Measurements from ENCODE around the gene KIF21B. TPM values are rescaled to one million over a fixed set of nuclear protein-coding genes. Genes with fewer than 3 reads are reported as not detected.

The KIF21B gene
- total and polyA plus RNA-seq, 2 of the 8 experiments (the other 6 are each of a cell fraction or from before 2014, with no cell fraction given) = 10.8 to 26.5 TPM

DNA sequence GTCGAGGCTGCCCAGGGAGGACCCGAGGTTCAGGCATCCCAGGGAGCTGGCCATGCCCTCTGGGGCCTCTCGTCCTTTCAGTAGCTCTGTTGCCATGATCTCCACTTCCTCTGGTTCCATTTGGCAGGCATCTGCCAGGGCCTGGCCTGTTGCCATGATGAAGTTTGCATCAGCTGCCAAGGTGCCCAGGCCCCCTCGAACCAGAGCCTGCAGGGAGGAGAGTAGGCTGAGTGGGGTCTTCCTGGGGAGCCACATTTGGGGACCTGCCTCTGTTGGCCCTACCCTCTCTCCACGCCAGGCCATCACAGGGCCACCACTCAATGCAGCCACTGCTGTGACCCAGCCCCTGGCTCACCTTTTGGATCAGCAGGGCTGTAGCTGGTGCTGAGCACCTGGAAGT lies 16.4 kb upstream of the KIF21B start (continued):
- no peak for TF ChIP-seq TCF12 (IDR thresholded peaks at IDR 0.05; ENCODE audit: low read depth, low read length)
- no peak for TF ChIP-seq RAD21 (IDR thresholded peaks at IDR 0.05 in 1 of 2, conservative IDR thresholded peaks at IDR 0.05 in 1 of 2; ENCODE audit: low read depth in 2 of 2, low read length in 2 of 2)
- no peak for TF ChIP-seq CBX8 (IDR thresholded peaks at IDR 0.05; ENCODE audit: borderline replicate concordance, low read depth, low read length)
- TF ChIP-seq POU5F1 (IDR thresholded peaks at IDR 0.05; ENCODE audit: low read depth, low read length) = no peak
- no peak for TF ChIP-seq ASH2L (IDR thresholded peaks at IDR 0.05; ENCODE audit: low read length)
- no peak for TF ChIP-seq EGR1 (IDR thresholded peaks at IDR 0.05; ENCODE audit: borderline replicate concordance, low read depth, low read length)
